Breast epithelium (tissue), 3 donors: ENCODE results near the gene PELI3.

Source experiments
- CTCF ChIP-seq, 3 donors: fragments of 450-650 bp; IDR thresholded peaks; one replicate each; pipeline ENCODE4 v1.5.1; 2016 to 2017; ENCODE audit warnings: antibody characterized with exemption in 3 of 3, mild to moderate bottlenecking in 3 of 3, moderate library complexity in 3 of 3
- POLR2A ChIP-seq: fragments of 450-650 bp; IDR thresholded peaks from one replicate; pipeline ENCODE4 v1.6.1; 2016; ENCODE audit warnings: antibody characterized with exemption, mild to moderate bottlenecking, moderate library complexity
- POLR2AphosphoS5 ChIP-seq, 3 donors: sonication (generic); formaldehyde crosslinking; IDR thresholded peaks; one replicate each; pipeline ENCODE4 v1.6.1; 2017; ENCODE audit warnings: antibody characterized with exemption in 3 of 3

- TF ChIP-seq POLR2AphosphoS5 (IDR thresholded peaks at IDR 0.05), result peak; percentile 98 to 100 (median 99)
- peak in 1 of 3 donors; percentile 8 for TF ChIP-seq CTCF (IDR thresholded peaks at IDR 0.05)
- TF ChIP-seq POLR2A, result no peak
Measured at GRCh38 chr11:66421492-66422205, 45.1 kb upstream of the PELI3 start.
